Panc1 (cell line): Measurements from ENCODE around the gene POLD1.

ENCODE experiments used
- POLR2AphosphoS5 ChIP-seq: IDR thresholded peaks from 2 replicates; pipeline ENCODE4 v1.6.1; 2012; ENCODE audit warnings: mild to moderate bottlenecking, low read depth, low read length, moderate library complexity
- SIN3A ChIP-seq: IDR thresholded peaks from 2 replicates; pipeline ENCODE4 v1.6.1; 2012; ENCODE audit warnings: low read depth, mild to moderate bottlenecking, low read length, moderate library complexity, borderline replicate concordance; ENCODE audit not compliant: insufficient read depth
- TCF7L2 ChIP-seq: IDR thresholded peaks from 2 replicates; pipeline ENCODE4 v1.6.1; 2011; ENCODE audit warnings: mild to moderate bottlenecking, low read depth, low read length, inconsistent platforms
- TF ChIP-seq, protein P1 (sequence below): fragments of 450-650 bp; IDR thresholded peaks from 2 replicates; pipeline ENCODE4 v1.5.1; 2017; ENCODE audit warnings: mild to moderate bottlenecking
- TF ChIP-seq, protein P2 (sequence below), 2 experiments: IDR thresholded peaks; 2 replicates each; pipeline ENCODE4 v1.6.1; 2011 to 2012; ENCODE audit warnings: low read depth in 2 of 2, control low read depth in 1 of 2, low read length in 1 of 2, mild to moderate bottlenecking in 1 of 2, moderate library complexity in 1 of 2; ENCODE audit not compliant: insufficient read depth in 1 of 2

DNA sequence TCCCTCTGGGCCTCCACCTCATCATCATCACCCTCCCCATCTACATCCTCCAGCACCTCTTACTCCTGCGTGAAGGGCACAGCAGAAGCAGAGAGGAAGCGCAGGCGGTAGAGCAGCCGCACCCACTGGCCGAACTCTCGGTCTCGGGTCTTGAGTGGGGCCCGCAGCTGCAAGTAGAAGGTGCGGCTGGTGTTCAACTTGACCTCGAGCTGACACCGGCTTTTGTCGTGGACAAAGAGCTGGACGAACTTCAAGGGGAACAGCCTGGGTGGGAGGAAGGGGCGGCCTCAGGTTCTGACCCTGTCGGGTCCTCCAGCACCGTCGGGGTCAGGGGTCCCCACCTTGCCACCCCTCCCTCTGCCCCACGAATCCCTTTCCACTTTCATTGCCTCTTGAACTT lies 83.4 kb downstream of the POLD1 start:
- TF ChIP-seq, protein P1, sequence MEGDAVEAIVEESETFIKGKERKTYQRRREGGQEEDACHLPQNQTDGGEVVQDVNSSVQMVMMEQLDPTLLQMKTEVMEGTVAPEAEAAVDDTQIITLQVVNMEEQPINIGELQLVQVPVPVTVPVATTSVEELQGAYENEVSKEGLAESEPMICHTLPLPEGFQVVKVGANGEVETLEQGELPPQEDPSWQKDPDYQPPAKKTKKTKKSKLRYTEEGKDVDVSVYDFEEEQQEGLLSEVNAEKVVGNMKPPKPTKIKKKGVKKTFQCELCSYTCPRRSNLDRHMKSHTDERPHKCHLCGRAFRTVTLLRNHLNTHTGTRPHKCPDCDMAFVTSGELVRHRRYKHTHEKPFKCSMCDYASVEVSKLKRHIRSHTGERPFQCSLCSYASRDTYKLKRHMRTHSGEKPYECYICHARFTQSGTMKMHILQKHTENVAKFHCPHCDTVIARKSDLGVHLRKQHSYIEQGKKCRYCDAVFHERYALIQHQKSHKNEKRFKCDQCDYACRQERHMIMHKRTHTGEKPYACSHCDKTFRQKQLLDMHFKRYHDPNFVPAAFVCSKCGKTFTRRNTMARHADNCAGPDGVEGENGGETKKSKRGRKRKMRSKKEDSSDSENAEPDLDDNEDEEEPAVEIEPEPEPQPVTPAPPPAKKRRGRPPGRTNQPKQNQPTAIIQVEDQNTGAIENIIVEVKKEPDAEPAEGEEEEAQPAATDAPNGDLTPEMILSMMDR, result no peak
- TF ChIP-seq POLR2AphosphoS5 (no peak), SIN3A (no peak), TCF7L2 (no peak)
- TF ChIP-seq, protein P2, sequence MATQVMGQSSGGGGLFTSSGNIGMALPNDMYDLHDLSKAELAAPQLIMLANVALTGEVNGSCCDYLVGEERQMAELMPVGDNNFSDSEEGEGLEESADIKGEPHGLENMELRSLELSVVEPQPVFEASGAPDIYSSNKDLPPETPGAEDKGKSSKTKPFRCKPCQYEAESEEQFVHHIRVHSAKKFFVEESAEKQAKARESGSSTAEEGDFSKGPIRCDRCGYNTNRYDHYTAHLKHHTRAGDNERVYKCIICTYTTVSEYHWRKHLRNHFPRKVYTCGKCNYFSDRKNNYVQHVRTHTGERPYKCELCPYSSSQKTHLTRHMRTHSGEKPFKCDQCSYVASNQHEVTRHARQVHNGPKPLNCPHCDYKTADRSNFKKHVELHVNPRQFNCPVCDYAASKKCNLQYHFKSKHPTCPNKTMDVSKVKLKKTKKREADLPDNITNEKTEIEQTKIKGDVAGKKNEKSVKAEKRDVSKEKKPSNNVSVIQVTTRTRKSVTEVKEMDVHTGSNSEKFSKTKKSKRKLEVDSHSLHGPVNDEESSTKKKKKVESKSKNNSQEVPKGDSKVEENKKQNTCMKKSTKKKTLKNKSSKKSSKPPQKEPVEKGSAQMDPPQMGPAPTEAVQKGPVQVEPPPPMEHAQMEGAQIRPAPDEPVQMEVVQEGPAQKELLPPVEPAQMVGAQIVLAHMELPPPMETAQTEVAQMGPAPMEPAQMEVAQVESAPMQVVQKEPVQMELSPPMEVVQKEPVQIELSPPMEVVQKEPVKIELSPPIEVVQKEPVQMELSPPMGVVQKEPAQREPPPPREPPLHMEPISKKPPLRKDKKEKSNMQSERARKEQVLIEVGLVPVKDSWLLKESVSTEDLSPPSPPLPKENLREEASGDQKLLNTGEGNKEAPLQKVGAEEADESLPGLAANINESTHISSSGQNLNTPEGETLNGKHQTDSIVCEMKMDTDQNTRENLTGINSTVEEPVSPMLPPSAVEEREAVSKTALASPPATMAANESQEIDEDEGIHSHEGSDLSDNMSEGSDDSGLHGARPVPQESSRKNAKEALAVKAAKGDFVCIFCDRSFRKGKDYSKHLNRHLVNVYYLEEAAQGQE (IDR thresholded peaks at IDR 0.05; ENCODE audit: insufficient read depth in 1 of 2, low read depth in 2 of 2, low read length in 1 of 2), result no peak
